ENCODE results near the gene SPIN1. TPM values are rescaled to one million over a fixed set of nuclear protein-coding genes. Genes with fewer than 3 reads are reported as not detected.

The SPIN1 gene
- total RNA-seq, 1 experiment from 2014 or later: 76.9 TPM

DNA sequence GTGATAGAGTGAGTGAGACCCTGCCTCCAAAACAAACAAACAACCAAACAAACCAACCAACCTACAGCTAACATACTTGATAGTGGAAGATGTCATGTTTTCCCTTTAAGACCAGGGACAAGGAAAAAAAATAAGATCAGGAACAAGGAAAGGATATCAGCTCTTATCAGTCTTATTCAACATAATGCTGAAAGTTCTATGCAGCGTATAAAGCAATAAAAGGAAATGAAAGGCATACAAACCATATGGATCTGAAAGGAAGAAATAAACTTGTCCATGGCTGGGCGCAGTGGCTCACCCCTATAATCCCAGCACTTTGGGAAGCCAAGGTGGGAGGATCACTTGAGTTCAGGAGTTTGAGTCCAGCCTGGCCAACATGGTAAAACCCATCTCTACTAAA lies 23.5 kb upstream of the SPIN1 start:
- Histone ChIP-seq H3K4me1 (ENCODE audit: control insufficient read depth, insufficient read depth, low read length) (no peaks in the 10 kb centered on the region), H3K4me3 (ENCODE audit: low read depth in 2 of 2, low read length in 2 of 2) (no peak overlapping the region), H3K9me3 (ENCODE audit: control insufficient read depth, insufficient read depth, low read depth, low read length) (no peaks in the 10 kb centered on the region), H3K27ac (ENCODE audit: low read length) (no peak overlapping the region), H3K36me3 (ENCODE audit: control insufficient read depth, insufficient read depth, low read length) (no peaks in the 10 kb centered on the region), H3K27me3 (ENCODE audit: control insufficient read depth, insufficient read depth, low read length) (no peaks in the 10 kb centered on the region)
- intact Hi-C loops (cut with micrococcal nuclease; ENCODE audit: unreplicated experiment): no loop called here
- ChIA-PET POLR2A (no interaction called here), CTCF (no interaction called here)
- DNase-seq (ENCODE audit: low read depth, low spot score) (no peak), ATAC-seq (no peak)
- BruUV-seq (replicated peaks): no TSS peak
- in situ Hi-C loops (cut with HindIII; ENCODE audit: low pct_unique_long_range_greater_than_20kb, low sequenced_read_pairs): no loop called here
- no peak for TF ChIP-seq REST (IDR thresholded peaks at IDR 0.05; ENCODE audit: insufficient read depth in 1 of 2, low read depth in 2 of 2, low read length in 1 of 2)
- TF ChIP-seq TCF7L2 (IDR thresholded peaks at IDR 0.05; ENCODE audit: low read depth, low read length): no peak
- no peak for TF ChIP-seq SIN3A (IDR thresholded peaks at IDR 0.05; ENCODE audit: borderline replicate concordance, insufficient read depth, low read depth, low read length)
- TF ChIP-seq CTCF (IDR thresholded peaks at IDR 0.05): no peak
- no peak for TF ChIP-seq POLR2AphosphoS5 (IDR thresholded peaks at IDR 0.05; ENCODE audit: low read depth, low read length)

GRCh38 chr9:88370346-88370745 lies 17.9 kb upstream of the SPIN1 start:
- no peak for TF ChIP-seq REST (IDR thresholded peaks at IDR 0.05; ENCODE audit: insufficient read depth in 1 of 2, low read depth in 2 of 2, low read length in 1 of 2)
- no peak for TF ChIP-seq CTCF (IDR thresholded peaks at IDR 0.05)
- TF ChIP-seq SIN3A (IDR thresholded peaks at IDR 0.05; ENCODE audit: borderline replicate concordance, insufficient read depth, low read depth, low read length): no peak
- no peak for TF ChIP-seq TCF7L2 (IDR thresholded peaks at IDR 0.05; ENCODE audit: low read depth, low read length)
- TF ChIP-seq POLR2AphosphoS5 (IDR thresholded peaks at IDR 0.05; ENCODE audit: low read depth, low read length): no peak
- ChIA-PET CTCF (no interaction called here), POLR2A (no interaction called here)
- no peak for DNase-seq (ENCODE audit: low read depth, low spot score)
- intact Hi-C loops (cut with micrococcal nuclease; ENCODE audit: unreplicated experiment): no loop called here
- Histone ChIP-seq H3K9me3 (ENCODE audit: control insufficient read depth, insufficient read depth, low read depth, low read length) (no peaks in the 10 kb centered on the region), H3K27me3 (ENCODE audit: control insufficient read depth, insufficient read depth, low read length) (no peaks in the 10 kb centered on the region), H3K36me3 (ENCODE audit: control insufficient read depth, insufficient read depth, low read length) (no peaks in the 10 kb centered on the region), H3K4me3 (ENCODE audit: low read depth in 2 of 2, low read length in 2 of 2) (no peak overlapping the region), H3K27ac (ENCODE audit: low read length) (no peak overlapping the region), H3K4me1 (ENCODE audit: control insufficient read depth, insufficient read depth, low read length) (no peaks in the 10 kb centered on the region)
- in situ Hi-C loops (cut with HindIII; ENCODE audit: low pct_unique_long_range_greater_than_20kb, low sequenced_read_pairs): no loop called here
- BruUV-seq (replicated peaks): no TSS peak
- no peak for ATAC-seq
